ENCODE measurements around the gene OLIG2.
A peak's percentile ranks its signal among the peaks of the same experiment; 100 is the strongest.

DNA sequence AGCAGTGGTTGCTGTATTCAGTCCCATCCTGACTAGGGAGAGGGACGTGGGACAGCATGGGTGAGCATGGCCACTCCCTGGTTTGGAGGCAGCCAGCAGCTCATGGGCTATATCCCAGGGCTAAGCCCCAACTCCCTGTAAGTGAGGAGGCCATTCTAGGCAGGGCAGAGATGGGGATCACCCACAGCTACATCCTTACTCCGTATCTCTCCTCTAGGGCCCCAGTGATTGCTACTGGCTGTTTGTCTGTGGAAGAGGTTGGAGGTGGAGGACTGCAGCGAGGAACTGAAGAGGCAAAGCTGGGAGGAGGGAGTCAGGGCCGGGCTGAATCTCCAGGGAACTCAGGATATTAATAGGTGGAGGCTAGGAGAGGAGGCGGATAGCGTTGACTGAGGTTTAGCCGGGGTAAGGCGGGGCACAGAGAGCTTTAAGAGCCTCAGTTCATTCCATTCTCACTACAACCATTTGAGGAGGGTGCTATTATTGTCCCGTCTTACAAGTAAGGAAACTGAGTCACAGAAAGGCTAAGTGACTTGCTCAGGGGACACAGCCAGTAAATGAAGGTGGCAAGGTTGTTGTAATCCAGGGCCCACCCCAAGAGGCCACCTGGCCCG, 6.8 kb downstream of the OLIG2 start:
- TF ChIP-seq CTCF (conservative IDR thresholded peaks at IDR 0.05 in 1 of 2, IDR thresholded peaks at IDR 0.05 in 1 of 2; ENCODE audit: extremely low read depth in 1 of 2, insufficient read depth in 1 of 2, low read depth in 1 of 2, low read length in 2 of 2): no peak
- peak; percentile 90 for TF ChIP-seq EZH2 (IDR thresholded peaks at IDR 0.05; ENCODE audit: borderline replicate concordance, low read length)
